ENCODE measurements around the gene IRX2. TPM values are rescaled to one million over a fixed set of nuclear protein-coding genes. Genes with fewer than 3 reads are reported as not detected.

Gene IRX2
- polyA plus RNA-seq, 3 donors: not detected

DNA sequence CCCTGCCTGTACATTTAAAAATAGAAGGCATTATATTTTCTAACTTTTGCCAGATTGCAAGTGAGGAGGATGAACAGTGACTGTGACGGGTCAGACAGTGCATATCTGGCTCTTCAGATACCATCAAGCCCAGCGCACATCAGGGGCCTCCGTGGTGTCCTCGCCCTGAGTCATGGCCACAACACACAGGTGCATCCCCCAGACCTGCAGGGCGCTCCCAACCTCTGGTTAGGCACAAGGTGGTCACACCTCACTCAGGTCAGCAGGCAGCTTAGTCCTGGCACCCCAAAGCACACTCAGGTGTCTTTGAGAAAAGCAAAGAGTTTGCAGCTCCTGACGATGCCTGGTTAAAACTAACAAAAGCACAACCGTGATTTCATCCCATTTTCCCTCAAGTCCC lies 28.6 kb downstream of the IRX2 start:
- WGBS (ENCODE audit: insufficient coverage): 82% methylated on average over 7 of the region's 7 CpGs
- TF ChIP-seq CTCF (IDR thresholded peaks at IDR 0.05): no peak
- Histone ChIP-seq H3K27me3 (ENCODE audit: control insufficient read depth in 2 of 2, insufficient read depth in 2 of 2, low read length in 2 of 2) (no peaks in the 10 kb centered on the region), H4K20me1 (ENCODE audit: insufficient read depth, low read length) (no peaks in the 10 kb centered on the region), H3K4me2 (replicated peaks; ENCODE audit: extremely low read depth, low read length, poor library complexity, severe bottlenecking) (no peak overlapping the region), H3K9ac (ENCODE audit: insufficient read depth, low read length, poor library complexity, severe bottlenecking) (no peak overlapping the region), H2AFZ (ENCODE audit: insufficient read depth, low read depth, low read length, poor library complexity, severe bottlenecking) (no peak overlapping the region), H3K4me1 (ENCODE audit: control insufficient read depth in 1 of 2, insufficient read depth in 2 of 2, low read length in 2 of 2) (no peaks in the 10 kb centered on the region), H3K79me2 (ENCODE audit: insufficient read depth, low read length) (no peaks in the 10 kb centered on the region), H3K9me3 (replicated peaks in 1 of 2; ENCODE audit: control insufficient read depth in 1 of 2, insufficient read depth in 1 of 2, low read length in 2 of 2) (no peaks in the 10 kb centered on the region), H3K27ac (ENCODE audit: low read depth in 1 of 2, low read length in 2 of 2) (no peak overlapping the region), H3K4me3 (replicated peaks in 1 of 3; ENCODE audit: low read depth in 2 of 3, low read length in 3 of 3) (no peak overlapping the region), H3K36me3 (replicated peaks in 1 of 2; ENCODE audit: control insufficient read depth in 1 of 2, insufficient read depth in 2 of 2, low read length in 2 of 2) (no peaks in the 10 kb centered on the region)
- Mint-ChIP-seq H3K27ac (no peak overlapping the region), H3K9me3 (peaks cover 0 to 3% (median 0%) of the 10 kb centered on the region in 7 donors), H3K4me3 (no peak overlapping the region), H3K27me3 (ENCODE audit: low read depth in 3 of 3) (peaks cover 0 to 3% (median 1%) of the 10 kb centered on the region in 3 donors), H3K4me1 (no peaks in the 10 kb centered on the region), H3K36me3 (no peaks in the 10 kb centered on the region)
- DNase-seq: no peak
- intact Hi-C loops (cut with micrococcal nuclease): no loop called here

- H3K9ac ChIP-seq (ENCODE audit: insufficient read depth, low read length, poor library complexity, severe bottlenecking): no peak overlapping the region
- H3K4me1 Mint-ChIP-seq: no peaks in the 10 kb centered on the region
- 100% methylated on average over 2 of the region's 7 CpGs for WGBS (ENCODE audit: insufficient coverage)
These were observed 29.9 kb downstream of the IRX2 start for GRCh38 chr5:2721385-2722138.

More at GRCh38 chr5:2721385-2722138, 29.9 kb downstream of the IRX2 start:
- Histone ChIP-seq H3K4me1 (ENCODE audit: control insufficient read depth in 1 of 2, insufficient read depth in 2 of 2, low read length in 2 of 2) (no peaks in the 10 kb centered on the region), H3K4me3 (replicated peaks in 1 of 3; ENCODE audit: low read depth in 2 of 3, low read length in 3 of 3) (no peak overlapping the region), H3K27ac (ENCODE audit: low read depth in 1 of 2, low read length in 2 of 2) (no peak overlapping the region), H3K79me2 (ENCODE audit: insufficient read depth, low read length) (no peaks in the 10 kb centered on the region), H3K9me3 (replicated peaks in 1 of 2; ENCODE audit: control insufficient read depth in 1 of 2, insufficient read depth in 1 of 2, low read length in 2 of 2) (no peaks in the 10 kb centered on the region), H4K20me1 (ENCODE audit: insufficient read depth, low read length) (no peaks in the 10 kb centered on the region), H3K4me2 (replicated peaks; ENCODE audit: extremely low read depth, low read length, poor library complexity, severe bottlenecking) (no peak overlapping the region), H3K27me3 (ENCODE audit: control insufficient read depth in 2 of 2, insufficient read depth in 2 of 2, low read length in 2 of 2) (no peaks in the 10 kb centered on the region), H3K36me3 (replicated peaks in 1 of 2; ENCODE audit: control insufficient read depth in 1 of 2, insufficient read depth in 2 of 2, low read length in 2 of 2) (no peaks in the 10 kb centered on the region), H2AFZ (ENCODE audit: insufficient read depth, low read depth, low read length, poor library complexity, severe bottlenecking) (no peak overlapping the region)
- intact Hi-C loops (cut with micrococcal nuclease): no loop called here
- DNase-seq: no peak
- H3K36me3 Mint-ChIP-seq: no peaks in the 10 kb centered on the region
- H3K4me3 Mint-ChIP-seq: no peak overlapping the region
- TF ChIP-seq CTCF (IDR thresholded peaks at IDR 0.05): no peak
- no peak overlapping the region for H3K27ac Mint-ChIP-seq
- peaks cover 0 to 6% (median 0%) of the 10 kb centered on the region in 7 donors for H3K9me3 Mint-ChIP-seq
- H3K27me3 Mint-ChIP-seq (ENCODE audit: low read depth in 3 of 3): peaks cover 2 to 4% (median 3%) of the 10 kb centered on the region in 3 donors
